GM18498 (cell line): ENCODE results near the gene RNF19B.
"Not testable (repeated sequence)": the region's sequence is repeated elsewhere in the genome, so short reads cannot be mapped to it uniquely, and the experiment has no call there.

Experiments used
- ATAC-seq: cut with Tn5 transposase; IDR thresholded peaks from one replicate; pipeline ENCODE4 v1.9.1; 2021; ENCODE audit warnings: mild to moderate bottlenecking, moderate library complexity; ENCODE audit not compliant: unreplicated experiment

The RNF19B gene

GRCh38 chr1:32992489-32993323 is 28.1 kb upstream of the RNF19B start:
- peak; percentile 75 for ATAC-seq

- ATAC-seq: peak; percentile 33
Observed at GRCh38 chr1:32991819-32992488, 27.3 kb upstream of the RNF19B start.

- ATAC-seq: no peak
Observed at GRCh38 chr1:32991386-32991785, 26.8 kb upstream of the RNF19B start.

GRCh38 chr1:32990887-32991286 is 26.3 kb upstream of the RNF19B start:
- no peak for ATAC-seq

- no peak for ATAC-seq
Observed at GRCh38 chr1:32989160-32990050, 24.8 kb upstream of the RNF19B start.

- no peak for ATAC-seq
Observed at GRCh38 chr1:32988665-32989064, 24.1 kb upstream of the RNF19B start.

- ATAC-seq: no peak
Observed at GRCh38 chr1:32985226-32985625, 20.6 kb upstream of the RNF19B start.

- no peak for ATAC-seq
Observed at GRCh38 chr1:32984455-32985171, 20.0 kb upstream of the RNF19B start.

GRCh38 chr1:32984090-32984454 is 19.5 kb upstream of the RNF19B start:
- no peak for ATAC-seq

GRCh38 chr1:32983020-32983419 is 18.4 kb upstream of the RNF19B start:
- ATAC-seq: no peak

- peak; percentile 92 for ATAC-seq
Observed at GRCh38 chr1:32981003-32981901, 16.6 kb upstream of the RNF19B start.

- ATAC-seq: no peak
Observed at GRCh38 chr1:32980080-32980479, 15.5 kb upstream of the RNF19B start.

GRCh38 chr1:32978854-32979253 is 14.2 kb upstream of the RNF19B start:
- ATAC-seq: no peak

GRCh38 chr1:32977546-32978087 is 13.0 kb upstream of the RNF19B start:
- ATAC-seq: no peak

- ATAC-seq: not testable (repeated sequence)
Observed at GRCh38 chr1:32975055-32975454, 10.4 kb upstream of the RNF19B start.

- ATAC-seq: not testable (repeated sequence)
Observed at GRCh38 chr1:32973458-32973857, 8.8 kb upstream of the RNF19B start.

GRCh38 chr1:32972814-32973428 is 8.3 kb upstream of the RNF19B start:
- no peak for ATAC-seq

GRCh38 chr1:32971576-32971975 is 7.0 kb upstream of the RNF19B start:
- ATAC-seq: no peak

- no peak for ATAC-seq
Observed at GRCh38 chr1:32971156-32971555, 6.5 kb upstream of the RNF19B start.
